ENCODE results near the gene LMO7.
"Not testable (repeated sequence)": the region's sequence is repeated elsewhere in the genome, so short reads cannot be mapped to it uniquely, and the experiment has no call there.

Gene LMO7

DNA sequence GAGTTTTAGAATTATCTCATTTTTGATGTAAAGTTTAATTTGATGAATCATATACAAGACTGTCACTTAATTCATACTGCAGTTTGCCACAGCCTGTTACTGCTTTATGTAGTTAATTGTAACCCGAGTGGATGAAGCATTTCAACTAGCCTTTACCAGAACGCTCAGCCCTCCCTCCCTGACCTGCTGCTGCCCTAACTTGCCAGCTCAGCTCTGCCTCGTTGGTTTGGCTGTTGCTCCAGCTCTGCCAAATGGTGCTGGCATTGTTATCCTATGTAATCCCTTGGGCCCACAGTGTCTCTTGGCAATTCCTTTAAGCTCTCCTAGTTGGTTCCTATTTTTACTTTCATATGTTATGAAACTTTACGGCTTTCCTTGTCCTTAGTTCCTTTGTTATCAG lies 113.3 kb downstream of the LMO7 start:
- DNase-seq, result no peak

DNA sequence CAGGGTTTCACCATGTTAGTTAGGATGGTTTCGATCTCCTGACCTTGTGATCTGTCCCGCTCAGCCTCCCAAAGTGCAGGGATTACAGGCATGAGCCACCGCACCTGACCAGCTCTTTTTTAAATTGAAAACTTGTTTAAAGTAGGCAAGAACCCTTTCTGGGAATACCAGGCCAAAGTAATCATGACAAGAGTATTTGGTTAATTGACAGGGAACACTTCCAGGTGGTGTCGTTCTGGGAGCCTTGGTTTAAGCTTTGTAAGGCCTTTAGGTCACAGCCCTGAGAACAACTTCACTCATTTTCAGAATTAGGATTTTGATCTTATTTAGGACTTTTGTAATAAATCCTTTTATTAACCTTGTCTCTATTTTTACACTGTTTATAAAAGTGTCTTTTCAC lies 115.2 kb downstream of the LMO7 start:
- no peak for DNase-seq

DNA sequence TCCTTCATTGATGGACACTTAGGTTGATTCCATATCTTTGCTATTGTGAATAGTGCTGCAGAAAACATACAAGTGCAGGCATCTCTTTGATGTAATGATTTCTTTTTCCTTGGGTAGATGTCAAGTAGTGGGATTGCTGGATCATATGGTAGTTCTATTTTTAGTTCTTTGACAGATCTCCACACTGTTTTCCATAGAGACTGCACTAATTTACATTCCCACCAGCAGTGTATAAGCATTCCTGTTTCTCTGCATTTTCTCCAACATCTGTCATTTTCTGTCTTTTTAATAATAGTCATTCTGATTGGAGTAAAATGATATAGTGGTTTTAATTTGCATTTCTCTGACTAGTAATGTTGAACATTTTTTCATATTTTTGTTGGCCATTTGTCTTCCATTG lies 116.7 kb downstream of the LMO7 start:
- no peak for DNase-seq

DNA sequence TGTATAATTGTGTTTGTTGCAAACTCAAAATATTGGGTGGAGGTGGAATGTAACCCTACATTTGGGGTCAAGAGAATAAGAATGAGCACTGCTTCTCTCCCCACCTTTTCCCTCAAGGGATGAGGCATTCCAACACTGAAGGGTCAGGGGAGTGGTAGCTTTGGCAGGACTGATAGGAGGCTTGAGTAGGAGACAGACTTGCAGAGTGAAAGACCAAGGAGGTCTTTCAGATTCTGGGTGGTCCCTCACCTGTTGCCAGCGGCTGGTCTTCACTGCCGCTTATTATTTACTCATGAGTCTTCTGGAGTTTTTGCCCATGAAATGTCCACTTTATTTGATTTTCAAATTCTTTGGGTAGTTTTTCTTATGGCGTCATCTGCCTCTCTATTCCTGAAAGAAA lies 118.8 kb downstream of the LMO7 start:
- no peak for DNase-seq

DNA sequence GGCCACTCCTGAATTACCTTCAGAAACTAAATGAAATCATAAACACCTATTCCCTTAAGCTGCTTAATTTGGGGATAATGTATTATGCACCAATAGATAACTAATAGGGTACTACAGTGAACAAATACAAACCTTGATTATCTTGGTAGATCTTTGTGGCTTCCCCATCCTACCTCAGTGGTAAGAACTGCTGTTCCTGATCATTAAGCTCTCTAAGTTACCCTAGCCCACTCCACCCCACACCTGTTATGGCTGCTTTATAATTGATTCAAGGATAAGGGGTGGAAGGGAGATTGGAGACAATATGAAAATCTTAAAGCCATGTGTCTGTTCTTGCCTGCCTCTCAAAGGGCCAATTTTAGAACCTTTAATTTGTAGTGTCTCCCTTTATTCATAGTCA lies 121.2 kb downstream of the LMO7 start:
- no peak for DNase-seq

DNA sequence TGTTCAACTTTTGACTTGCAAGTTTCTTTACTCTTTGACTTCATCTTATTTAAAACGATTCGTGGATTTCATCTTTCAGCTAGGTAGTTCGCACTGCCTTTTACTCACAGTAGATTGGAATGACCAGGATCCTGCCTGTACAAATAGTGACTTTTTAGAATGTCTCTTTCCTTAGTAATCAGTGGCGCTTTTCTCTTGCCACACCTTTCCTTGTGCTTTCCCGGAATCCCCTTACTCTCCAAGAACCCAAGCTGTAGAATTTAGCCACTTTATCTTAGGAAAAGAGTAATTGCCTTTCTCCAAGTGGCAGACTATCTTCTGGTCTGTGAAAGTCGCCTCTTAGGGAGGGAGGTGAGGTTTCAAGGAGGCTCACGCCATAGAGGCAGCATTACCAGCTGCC lies 123.4 kb downstream of the LMO7 start:
- no peak for DNase-seq

DNA sequence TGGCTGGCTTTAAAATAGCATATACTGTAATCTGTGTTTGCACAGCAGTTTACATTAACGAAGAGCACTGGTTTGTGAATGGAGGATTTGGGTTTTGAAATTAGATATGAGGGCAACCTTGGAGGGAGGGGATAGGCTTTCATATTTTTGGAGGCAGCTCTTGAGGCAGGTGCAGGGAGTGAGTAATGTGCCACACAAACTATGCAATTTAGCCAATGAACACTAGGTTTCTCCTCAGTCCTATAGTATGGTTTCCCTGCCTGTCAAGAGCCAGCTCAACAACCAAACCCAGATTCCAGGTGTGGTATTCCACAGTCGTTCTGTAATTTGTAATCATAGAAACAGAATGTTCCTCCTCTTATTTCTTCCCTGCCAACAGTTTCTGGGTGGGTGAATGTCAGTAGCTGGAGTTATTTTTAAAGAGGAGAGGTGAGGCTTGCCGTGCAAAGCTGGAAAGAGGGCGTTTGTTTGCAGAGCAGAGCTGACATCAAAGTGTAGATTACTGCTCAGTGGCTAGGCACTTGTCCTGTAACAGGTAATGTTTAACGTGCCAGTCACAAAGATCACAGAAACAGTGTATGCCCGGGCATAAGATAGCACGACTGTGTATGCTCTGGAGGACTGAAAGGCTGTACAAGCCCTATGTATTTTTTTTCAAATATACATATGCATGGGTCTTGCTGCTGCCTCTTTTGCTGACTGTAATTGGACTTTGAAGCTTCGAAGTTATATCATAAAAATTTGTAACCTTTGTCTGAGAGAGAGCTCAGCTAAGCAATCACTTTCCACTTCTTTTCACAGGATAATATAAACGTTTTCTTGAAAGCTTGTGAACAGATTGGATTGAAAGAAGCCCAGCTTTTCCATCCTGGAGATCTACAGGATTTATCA lies 124.2 kb downstream of the LMO7 start:
- no peak for DNase-seq

DNA sequence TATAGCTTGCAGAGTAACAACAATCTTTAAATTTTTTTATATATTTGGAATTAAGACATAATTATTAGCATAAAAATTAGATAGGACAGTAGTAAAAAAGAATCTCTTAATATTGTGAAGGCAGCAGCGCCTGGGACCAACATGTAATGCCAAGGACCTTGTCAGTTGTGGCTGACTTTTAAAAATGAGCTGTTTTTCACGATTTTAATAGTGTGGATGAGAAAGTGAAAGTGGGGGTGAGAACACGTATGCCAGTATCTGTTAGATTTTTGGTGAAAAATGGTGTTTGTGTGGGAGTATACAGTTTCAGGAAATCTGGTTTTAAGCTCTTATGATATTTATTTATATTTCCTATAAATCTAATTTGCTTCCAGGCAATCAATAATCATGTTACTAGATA lies 125.2 kb downstream of the LMO7 start:
- no peak for DNase-seq

DNA sequence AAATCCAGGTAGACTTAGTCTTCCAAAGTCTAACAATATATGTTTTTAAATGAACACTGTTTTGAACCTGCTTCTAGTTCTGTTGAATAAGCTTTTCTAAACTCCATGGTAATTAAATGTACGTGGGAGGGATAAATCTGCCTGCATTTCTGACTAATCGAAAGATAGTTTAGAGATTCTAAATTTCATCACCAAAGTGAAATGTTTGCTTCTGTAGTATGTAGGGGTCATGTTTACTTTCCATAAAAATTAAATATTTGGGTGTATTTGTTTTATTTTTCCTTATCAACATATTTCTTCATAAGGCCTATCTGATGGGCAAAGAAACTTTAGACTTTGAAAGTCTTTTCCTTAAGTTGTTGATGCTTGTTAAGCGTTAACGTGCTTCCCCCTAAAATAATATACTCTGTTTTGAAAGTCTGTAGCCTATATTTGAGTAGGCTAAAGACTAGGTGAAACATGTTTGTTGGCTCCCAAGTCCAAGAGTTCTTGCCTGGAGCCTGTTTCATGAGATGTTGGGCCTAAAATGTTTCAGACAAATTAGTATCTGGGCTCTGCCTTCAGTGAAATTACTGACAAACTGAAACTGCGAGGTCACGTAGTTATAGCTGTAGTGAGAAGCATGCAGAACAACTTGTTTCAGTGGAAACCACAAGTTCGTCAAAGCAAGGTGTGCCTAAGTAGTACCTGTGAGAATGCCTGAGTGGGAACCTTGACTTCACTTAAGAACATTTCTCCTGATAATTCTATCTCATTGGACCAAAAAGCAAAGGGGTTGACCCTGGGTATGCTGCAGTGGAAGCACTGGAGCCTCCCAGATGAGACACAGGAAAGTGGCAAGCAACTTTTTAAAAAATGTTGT lies 126.2 kb downstream of the LMO7 start:
- DNase-seq, result peak; percentile 14

DNA sequence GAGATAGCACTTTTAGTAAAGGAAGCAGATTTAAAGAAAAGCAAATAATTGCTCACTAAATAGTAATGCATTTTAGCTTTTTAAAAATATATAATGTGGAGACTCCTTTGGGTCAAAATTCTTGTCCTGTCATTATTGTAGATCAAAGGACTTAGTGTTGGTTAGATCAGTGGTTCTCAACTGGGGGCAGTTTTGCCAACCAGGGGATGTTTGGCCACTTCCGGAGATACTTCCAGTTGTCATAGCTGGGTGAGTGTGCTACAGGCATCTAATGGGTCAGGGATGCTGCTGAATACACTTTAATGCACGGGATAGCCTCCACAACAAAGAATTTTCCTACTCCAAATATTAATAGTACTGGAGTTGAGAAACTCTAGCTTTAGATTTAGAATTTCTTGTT lies 126.8 kb downstream of the LMO7 start:
- DNase-seq, result no peak

DNA sequence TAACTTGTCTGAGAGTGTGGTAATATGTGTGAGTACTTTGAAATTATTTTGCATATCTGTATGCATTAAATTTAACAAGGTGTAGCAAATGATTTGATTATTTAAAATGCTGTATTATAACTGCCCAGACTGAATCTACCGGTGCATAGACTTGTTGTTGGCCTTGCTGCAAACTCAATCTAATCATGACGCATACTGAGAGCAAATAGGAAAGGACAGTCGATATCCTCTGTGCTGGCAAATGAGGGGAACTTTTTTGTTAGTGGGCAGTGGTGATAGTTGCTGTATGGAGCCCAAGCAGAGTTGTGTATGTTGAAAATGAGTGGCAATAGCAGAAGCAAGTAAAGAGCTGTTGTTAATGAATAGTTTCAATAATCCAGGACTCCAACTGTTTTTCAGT lies 127.4 kb downstream of the LMO7 start:
- DNase-seq, result no peak

DNA sequence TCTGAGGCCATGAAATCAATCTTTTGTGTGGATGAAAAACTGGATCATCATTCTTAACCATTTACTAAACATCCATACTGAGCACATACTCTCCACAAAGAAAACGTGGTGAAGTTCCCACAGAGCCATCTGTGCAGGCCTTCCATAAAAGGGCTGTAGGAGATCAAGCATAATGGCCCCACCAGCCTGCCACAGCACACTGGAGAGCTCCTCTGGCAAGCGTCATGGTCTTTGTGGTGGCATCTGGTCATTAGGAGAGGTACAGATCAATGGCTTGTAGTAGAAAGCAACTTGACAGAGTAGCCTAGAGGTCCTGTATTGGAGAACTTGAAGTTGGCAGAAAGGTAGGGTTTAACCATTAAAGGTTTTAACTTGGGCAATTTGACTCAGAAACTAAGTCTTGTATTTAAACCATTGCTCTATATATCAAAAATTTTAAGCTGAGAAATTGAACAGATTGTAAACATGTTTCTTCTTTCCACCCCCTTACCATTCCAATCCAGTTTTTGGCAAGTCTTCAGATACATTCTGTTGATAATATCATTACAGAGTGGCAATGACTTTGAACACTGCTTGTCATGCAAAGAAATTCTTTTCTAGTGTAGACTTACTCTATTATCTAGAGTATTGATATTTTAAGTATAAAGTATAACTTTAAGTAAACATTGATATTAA lies 128.3 kb downstream of the LMO7 start:
- DNase-seq, result no peak

DNA sequence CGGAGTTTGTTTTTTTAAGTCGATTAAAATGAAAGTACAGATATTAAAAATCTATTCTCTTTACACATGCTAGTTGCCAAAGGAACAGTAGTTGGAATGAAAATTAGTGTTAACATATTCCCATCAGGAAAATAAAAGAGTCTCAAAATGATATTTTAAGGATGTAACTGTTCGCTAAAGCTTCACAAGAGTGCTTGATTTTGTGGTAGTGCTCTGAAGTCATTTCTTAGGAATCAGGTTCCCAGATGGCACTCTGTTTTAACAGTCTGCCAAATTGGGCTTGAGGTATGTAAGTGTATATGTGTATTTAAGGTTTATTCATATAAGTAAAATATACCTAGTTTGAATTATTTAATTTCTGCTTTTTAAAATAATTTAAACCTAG lies 128.8 kb downstream of the LMO7 start:
- no peak for DNase-seq

DNA sequence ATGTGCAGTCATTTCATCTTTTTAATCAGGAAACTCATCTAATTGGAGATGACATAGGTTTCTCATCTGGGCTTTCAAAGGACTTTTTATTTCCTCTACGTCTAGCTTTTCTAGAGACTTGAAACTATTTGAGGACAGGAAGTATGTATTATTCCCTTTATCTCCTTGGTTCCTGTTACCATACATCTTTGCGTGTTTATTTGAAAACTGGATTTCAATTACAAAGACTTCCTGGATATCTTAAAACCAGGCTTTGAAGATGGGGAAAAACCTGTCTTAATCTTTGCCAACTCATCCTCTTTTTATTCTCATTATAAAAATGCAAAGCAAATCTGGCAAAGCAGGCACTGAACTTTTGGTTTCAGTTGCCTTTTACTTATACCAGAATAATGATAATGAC lies 130.5 kb downstream of the LMO7 start:
- DNase-seq, result no peak

DNA sequence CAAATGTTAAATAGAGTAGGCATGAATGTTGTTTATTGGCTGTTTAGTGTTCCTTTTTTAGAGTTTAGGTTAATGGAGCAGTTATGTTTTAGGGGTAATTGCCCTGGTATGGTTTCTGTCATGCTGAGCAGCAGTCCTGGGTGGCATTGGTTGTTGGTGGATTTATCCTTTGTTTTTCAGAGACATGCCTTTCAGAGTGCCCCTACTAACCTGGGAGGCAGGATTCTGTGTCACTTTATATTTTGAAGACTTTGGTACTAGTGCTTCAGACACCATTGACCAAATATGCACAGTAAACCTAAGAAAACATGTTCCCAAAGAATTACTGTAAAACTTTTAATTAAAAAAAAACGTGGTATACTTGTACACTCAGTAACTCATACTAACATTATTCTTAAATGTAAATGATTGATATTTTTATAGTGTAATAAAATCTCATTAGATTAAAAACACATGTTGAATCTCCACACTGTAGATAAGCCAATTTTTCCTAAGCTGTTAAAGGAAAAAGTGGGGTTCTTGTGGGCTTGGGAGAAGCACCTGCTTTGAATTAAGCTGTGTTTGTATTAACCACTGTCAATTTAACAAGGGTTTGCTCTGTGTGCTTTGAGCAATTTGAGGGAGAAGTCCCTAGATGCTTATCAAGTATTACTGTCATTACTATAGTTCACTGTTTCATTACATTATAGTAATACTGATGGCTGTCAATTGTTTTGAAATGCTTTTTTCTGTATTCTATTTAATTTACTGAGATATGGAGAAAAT lies 133.2 kb downstream of the LMO7 start:
- DNase-seq, result no peak

DNA sequence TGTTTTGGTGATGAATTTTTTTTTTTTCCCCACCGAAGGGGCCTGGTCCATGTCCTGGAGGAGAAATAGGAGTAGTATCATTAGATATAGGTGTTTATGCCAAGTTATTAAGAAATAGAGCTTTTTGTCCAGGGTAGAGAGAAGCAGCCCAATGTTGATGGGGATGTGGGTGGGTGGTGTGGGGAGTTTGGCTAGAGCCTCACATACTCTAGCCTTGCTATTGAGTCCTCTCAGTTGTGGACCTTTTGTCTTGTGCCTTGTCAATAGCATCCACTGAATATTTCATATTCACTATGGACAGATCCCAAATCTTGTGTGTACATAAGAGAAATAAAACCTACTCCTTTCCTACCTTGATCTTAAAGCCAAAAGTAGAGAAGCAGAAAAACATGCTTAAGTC lies 134.0 kb downstream of the LMO7 start:
- DNase-seq, result no peak

DNA sequence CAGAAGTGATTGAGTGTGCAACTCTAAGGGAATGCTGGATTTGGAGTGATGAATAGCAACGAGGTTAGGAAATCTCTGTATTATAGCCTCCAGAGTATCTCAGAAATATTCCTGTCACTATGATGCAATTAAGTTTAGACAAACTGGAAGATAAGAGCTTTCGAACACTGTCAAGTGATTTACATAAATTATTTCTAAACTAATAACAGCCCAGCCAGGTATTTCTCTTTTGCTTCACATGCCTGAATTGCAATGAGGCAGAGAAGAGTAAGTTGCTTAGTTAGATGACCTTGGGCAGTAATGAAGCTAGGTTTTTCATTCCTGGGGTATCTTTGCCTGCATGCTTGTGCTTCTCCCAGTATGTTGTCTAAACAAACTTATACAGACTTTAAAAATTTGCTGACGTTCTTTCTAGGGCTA lies 134.5 kb downstream of the LMO7 start:
- no peak for DNase-seq

DNA sequence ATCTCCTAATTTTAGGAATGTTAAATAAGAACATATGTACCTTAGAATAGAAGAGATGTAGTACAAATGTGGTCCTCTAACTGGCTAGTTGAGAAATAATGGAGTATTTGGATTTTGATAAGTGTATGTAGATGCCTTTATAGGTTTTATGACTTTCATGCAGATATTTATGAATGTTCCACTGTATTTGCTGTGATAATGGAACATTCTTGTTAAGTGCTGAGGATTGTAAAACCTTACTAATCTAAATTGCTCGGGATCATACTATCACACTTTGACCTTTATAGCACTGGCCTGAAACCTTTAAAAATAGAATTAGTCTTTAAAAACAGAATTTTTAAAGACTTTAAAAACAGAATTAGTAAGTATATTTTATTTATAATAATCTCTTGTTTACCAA lies 135.1 kb downstream of the LMO7 start:
- no peak for DNase-seq

DNA sequence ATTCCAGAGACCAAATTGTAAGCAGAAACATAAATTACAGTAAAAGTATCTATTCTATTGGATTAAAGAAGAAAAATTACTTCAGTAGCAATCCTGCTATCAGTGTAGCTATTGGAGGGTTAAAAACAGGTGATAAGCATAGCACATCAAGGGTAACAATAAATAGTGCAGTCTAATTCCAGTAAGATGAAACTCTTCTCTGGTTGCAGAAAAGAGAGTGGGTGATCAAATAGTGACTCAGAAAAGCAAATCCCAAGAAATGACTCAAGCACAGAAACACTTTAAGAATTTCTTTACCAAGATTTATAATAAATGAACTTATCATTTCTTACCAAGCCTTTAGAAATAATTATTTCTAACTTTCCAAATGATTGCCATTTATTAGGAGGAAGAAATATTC lies 135.7 kb downstream of the LMO7 start:
- no peak for DNase-seq

DNA sequence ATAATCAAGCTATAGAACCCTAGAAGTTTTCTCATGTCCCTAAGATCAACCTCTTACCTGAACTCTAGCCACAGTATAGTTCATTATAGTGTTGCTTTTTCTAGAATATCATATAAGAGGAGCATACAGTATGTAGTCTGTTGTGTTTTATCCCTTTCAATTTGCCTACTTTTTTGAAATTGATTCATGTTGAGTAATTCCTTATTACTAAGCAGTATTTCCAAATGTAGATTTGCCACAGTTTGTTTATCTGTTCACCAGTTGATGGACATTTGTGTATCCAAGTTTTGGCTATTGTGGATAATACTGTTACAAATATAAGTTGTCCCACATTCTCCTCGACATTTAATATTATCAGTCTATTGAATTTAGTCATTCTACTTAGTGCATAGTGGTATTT lies 138.0 kb downstream of the LMO7 start:
- DNase-seq, result no peak

DNA sequence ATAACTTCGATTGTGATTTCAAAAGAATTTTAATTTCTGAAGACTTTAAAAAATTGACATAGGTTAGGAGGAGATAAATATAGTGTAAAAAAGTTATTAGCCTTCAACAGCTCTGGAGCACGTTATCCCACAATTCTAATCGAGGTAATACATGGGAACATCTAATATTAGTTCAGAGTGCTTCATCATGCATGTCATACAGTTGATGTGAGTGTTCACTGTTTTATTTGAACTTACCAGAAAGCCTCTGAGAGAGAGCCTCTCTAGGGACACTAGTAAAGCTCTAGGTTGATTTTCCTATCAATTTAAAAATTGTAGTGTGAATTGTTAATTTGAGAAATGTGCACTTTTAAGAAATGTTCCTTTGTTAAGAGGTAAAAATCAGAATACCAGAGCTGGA lies 140.4 kb downstream of the LMO7 start:
- no peak for DNase-seq

DNA sequence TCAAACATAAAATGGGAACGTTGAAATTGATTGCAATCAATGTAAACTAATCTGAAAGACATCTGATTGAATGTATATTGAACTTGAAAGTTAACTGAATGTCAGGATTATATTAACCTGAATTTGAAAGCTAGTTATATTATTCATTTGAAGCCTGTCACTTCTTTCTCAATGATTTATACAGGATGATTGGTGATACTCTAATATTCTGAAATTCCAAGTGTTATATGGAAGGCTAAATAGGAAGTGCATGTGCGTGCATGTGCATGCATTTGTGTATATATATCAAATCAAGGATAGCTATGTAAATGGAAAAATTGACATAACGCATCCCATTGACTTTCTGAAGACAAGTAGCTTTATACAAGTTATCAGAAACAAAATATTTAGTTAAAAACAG lies 143.3 kb downstream of the LMO7 start:
- no peak for DNase-seq

DNA sequence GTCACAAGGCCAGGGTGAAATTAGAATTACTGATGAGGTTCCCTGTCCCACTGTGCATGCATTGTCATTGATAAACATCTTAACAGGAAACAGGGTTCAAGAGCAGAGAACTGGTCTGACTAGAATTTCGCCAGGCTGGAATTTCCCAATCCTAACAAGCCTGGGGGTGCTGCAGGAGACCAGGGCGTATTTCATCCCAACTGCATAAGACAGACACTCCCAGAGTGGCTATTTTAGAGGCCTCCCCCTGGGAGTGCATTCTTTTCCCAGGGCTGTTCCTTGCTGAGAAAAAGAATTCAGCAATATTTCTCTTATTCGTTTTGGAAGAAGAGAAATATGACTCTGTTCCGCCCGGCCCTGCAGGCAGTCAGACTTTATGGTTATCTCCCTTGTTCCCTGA lies 144.0 kb downstream of the LMO7 start:
- DNase-seq, result not testable (repeated sequence)
